Effector CD4-positive, alpha-beta T cell (primary cell): ENCODE measurements around the gene PPM1E.
"Not testable (repeated sequence)": the region's sequence is repeated elsewhere in the genome, so short reads cannot be mapped to it uniquely, and the experiment has no call there.

Experiments
- DNase-seq: peaks from one replicate; pipeline ENCODE4 v3.0.0-alpha.2; 2020

Gene PPM1E

GRCh38 chr17:58850106-58850505, 94.5 kb downstream of the PPM1E start:
- not testable (repeated sequence) for DNase-seq

DNA sequence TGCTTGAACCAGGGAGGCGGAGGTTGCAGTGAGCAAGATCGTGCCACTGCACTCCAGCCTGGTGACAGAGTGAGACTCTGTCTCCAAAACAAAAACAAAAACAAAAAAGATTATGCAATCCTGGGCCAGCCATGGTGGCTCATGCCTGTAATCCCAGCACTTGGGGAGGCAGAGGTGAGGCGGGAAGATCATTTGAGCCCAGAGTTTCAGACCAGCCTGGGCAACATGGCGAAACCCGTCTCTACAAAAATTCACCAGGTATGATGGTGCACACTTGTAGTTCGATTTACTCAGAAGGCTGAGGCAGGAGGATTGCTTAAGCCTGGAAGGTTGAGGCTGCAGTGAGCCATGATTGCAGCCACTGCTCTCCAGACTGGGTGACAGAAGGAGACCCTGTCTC, 109.6 kb downstream of the PPM1E start:
- DNase-seq: no peak

GRCh38 chr17:58870747-58871146, 115.1 kb downstream of the PPM1E start:
- no peak for DNase-seq

DNA sequence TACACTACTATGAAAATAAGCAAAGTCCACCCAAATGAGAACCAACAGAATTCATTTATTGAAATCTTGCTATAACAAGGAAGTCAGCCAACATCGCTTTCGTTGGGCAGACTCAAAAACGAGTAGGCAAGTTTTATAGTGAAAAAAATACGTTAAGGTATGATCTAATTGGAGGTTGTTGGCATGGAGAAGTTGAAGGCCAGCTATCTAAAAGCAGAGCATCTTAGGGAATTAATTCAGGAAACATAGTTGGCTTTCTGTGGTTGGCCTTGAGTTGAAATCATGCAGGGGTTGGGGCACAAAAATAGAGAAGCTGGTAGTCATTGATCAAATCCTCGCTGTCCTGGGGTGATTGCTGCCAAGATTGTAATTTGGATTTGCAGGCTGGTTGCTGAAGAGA, 118.3 kb downstream of the PPM1E start:
- DNase-seq: no peak

- DNase-seq: no peak
Observed at GRCh38 chr17:58875261-58875660, 119.6 kb downstream of the PPM1E start.

GRCh38 chr17:58884161-58884560, 128.5 kb downstream of the PPM1E start:
- DNase-seq: no peak

GRCh38 chr17:58886514-58886913, 130.9 kb downstream of the PPM1E start:
- no peak for DNase-seq

- no peak for DNase-seq
Observed at GRCh38 chr17:58889928-58890327, 134.3 kb downstream of the PPM1E start.

- DNase-seq: no peak
Observed at GRCh38 chr17:58899191-58899590, 143.5 kb downstream of the PPM1E start.

DNA sequence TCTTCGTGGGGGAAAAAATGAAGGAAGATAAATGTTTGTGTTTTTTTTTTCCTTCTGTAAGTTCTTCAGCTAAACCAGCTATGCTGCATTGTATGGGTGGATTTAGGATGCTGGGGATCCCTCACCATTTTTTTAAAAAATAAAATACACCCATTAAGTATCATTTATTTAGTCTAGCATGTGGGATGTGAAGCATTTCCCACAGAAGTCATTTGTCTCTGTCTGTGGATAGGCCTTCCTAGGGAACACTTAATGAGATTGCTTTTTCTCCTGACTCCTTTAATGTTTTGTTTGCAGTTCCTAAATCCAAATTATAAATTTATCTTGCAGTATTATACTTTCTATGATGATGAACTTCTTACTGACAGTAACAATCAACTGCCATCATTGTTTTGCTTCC, 146.7 kb downstream of the PPM1E start:
- no peak for DNase-seq

DNA sequence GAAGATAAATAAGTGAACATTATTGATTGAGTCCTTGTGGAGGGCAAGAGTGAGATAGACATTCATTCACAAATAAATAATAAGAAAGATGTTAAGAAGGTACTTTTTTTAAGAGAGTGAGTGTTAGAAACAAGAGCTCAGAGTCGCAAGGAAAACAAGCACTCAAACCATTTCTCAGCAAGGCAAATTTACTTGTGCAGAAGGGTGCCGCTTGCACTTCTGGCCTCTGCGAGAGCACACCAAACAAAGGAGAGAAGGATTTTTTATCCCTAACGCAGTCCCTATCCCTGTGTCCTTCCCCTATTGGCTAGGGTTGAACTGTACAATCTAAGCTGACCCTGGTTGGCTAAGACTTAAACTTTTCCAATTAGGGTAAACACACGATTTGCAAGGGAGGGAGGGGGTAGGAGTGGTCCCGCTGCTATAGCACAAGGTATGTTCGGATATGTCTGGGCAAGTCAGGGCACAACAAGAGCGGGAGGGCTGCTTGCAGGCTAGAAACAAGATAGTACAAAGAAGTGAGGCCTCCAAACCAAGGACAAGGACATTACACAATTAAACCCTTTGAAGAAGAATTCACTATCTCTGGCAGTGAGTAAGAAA, 156.2 kb downstream of the PPM1E start:
- no peak for DNase-seq

GRCh38 chr17:58913552-58913951, 157.9 kb downstream of the PPM1E start:
- no peak for DNase-seq

DNA sequence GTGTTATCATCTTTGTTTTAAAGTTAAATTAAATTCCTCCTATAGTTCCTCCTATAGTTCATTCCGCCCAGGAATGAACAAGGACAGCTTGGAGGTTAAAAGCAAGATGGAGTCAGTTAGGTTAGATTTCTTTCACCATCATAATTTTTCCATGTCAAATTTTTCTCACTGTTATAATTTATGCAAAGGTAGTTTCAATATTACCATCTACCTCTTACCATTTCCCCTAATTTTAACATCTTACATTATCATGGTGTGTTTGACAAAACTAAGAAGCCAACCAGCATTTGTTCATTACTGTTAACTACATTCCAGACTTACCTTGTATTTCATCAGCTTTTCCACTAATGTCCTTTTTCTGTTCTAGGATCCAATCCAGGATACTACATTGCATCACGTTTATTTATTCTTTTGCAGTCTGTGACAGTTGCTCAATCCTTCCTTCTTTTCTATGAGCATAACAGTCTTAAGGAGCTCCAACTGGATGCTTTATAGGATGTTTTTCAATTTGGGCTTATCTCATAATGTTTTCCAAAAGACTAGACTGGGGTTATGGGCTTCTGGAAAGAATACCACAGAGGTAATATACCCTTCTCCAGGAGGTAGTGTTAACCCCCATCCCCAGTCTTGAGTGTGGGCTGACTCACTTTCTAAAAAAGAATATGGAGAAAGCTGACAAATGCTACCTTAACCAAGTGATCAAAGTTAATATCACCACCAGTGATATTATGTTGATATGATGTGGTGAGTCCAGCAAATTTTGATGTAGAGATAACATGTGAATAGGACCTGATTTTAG, 158.5 kb downstream of the PPM1E start:
- no peak for DNase-seq

- DNase-seq: no peak
Observed at GRCh38 chr17:58917228-58917627, 161.6 kb downstream of the PPM1E start.

- DNase-seq: no peak
Observed at GRCh38 chr17:58918072-58918471, 162.4 kb downstream of the PPM1E start.

- DNase-seq: no peak
Observed at GRCh38 chr17:58918884-58919283, 163.2 kb downstream of the PPM1E start.

DNA sequence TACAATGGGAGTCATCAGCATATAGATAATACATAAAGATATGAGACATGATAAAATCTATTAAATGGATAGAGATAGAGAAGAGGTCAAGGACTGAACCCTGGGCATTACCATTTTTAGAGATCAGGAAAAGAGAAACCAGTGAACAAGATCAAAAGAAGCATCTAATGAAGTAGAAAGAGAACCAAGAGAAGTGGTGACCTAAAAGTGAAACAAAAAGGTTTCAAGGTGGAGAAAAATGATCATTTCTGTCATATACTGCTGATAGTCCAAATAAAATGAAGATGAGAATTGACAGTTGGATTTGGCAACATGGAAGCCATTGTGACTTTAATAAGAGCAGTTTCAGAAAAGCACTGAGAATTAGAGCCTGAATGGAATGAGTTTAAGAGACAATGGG, 165.1 kb downstream of the PPM1E start:
- DNase-seq: no peak

DNA sequence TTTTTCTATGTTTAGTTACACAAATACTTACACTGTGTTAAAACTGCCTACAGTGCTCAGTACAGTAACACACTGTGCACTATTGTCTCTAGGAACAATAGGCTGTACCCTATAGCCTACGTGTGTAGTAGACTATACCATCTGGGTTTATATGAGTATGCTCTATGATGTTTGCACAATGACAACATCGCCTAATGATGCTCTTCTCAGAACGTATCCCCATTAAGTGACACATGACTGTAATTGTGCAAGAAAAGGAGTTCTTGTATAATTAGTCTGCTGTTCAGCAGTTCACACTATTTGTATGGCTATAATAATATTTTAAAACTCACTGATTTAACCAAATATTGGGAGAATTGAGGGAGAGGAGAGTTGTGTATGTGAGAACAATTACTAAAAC, 177.3 kb downstream of the PPM1E start:
- DNase-seq: no peak

- DNase-seq: no peak
Observed at GRCh38 chr17:58936295-58936694, 180.6 kb downstream of the PPM1E start.

- no peak for DNase-seq
Observed at GRCh38 chr17:58944166-58944565, 188.5 kb downstream of the PPM1E start.

DNA sequence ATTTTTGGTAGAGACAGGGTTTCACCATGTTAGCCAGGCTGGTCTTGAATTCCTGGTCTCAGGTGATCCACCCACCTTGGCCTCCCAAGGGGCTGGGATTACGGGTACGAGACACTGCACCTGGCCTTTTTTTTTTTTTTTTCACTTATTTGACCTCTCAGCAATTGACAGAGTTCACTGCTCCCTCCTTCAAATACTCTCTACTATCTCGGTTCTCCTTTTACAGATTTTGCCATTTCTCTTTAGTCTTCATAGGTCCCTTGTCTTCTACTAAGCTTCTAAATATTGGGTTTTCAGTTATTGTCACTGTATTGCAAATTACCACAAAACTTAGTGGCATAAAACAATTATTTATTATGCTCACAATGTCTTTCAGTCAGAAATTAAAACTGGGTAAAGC, 191.8 kb downstream of the PPM1E start:
- DNase-seq: no peak

DNA sequence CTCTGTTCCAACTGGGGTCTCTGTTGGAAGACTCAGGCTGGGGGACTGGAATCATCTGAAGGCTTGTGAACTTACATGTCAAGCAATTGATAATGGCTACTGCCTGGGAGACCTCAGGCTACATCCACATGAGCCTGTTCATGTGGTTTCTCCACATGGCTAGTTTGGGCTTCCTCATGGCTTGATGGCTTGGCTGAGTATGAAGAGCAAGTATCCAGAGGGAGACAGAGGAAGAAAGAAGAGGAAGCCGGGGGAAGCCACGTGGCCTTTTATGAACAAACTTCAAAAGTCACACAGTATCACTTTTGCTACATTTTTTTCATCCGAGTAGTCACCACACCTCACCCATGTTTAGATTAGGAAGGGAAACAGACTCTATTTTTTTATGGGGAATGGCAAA, 192.2 kb downstream of the PPM1E start:
- DNase-seq: no peak

DNA sequence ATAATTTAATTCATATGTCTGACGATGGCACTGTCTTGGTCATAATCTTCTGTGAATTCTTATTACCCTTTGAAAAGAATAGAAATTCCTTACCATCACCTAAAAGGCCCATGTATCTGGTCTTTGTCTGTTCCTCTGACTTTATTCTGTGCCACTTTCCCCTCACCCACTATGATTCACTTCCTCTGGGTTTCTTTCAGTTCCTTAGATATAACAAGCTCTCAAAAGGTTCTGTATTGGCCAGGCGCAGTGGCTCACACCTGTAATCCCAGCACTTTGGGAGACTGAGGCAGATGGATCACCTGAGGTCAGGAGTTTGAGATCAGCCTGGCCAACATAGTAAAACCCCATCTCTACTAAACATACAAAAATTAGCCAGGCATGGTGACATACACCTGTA, 198.7 kb downstream of the PPM1E start:
- DNase-seq: not testable (repeated sequence)

DNA sequence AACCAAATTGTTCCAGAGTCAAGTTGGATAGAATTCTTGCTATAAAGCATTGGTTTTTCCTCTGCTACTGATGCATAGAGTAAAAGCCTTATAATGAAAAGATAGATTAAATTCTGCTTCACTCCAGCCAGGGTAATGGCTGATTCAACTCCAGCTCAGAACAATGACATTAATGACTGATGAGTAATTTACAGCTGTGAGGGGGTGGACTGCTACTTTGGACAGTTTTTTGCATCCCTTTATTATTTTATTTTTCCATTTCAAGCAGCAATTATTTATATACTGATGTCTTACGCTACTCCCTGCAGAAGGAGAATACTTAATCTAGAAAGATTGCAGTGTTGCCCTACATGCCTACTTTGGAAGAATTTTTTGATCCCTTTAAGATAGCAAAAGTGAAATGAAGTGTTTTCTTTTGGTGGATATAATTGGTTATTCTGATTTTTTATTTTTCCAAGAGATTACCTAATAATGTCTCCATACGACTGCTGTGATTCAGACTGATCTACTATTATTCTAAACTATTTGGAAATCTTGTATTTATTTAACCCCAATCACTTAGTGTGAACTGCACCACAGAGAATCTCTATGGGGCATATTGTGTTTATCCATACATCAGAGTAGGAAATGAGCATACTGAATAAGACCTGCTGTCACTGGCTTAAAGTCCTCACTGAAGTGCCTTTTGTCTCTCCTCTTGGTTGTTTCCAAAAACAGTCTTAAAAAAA, 201.5 kb downstream of the PPM1E start:
- no peak for DNase-seq
